Endothelial cell of umbilical vein (primary cell): Measurements from ENCODE around the gene LRRC8A. TPM values are rescaled to one million over a fixed set of nuclear protein-coding genes. Genes with fewer than 3 reads are reported as not detected.
"Not testable (repeated sequence)": the region's sequence is repeated elsewhere in the genome, so short reads cannot be mapped to it uniquely, and the experiment has no call there.

ENCODE experiments used
- BruUV-seq: library from RNA; stranded (reverse); fragments of 400-500 nt; replicated peaks from 2 replicates; lab custom pipeline; 2021; lab: Mats Ljungman, UMichigan
- CTCF ChIA-PET: fragments of 300-600, 350-600 bp; sonication (Branson Sonifier 250); formaldehyde crosslinking; loops from one replicate; lab custom pipeline; 2021; ENCODE audit warnings: antibody characterized with exemption, inconsistent platforms; lab: Charles Lee
- POLR2A ChIA-PET: fragments of 300-600, 350-600 bp; sonication (Branson Sonifier 250); formaldehyde crosslinking; loops from one replicate; lab custom pipeline; 2021; ENCODE audit warnings: antibody characterized with exemption, inconsistent platforms; lab: Charles Lee
- DNase-seq: peaks from one replicate; pipeline ENCODE4 v3.0.0-alpha.2; 2011; ENCODE audit warnings: low read depth, low spot score
- FAIRE-seq: peaks from 2 replicates; lab custom pipeline; 2011; peaks lifted over from hg19 to GRCh38; lab: Jason Lieb, UNC
- H2AFZ ChIP-seq: 2 replicates; pipeline ENCODE4 v1.6.0; 2012; ENCODE audit warnings: low read depth, low read length, control low read depth, inconsistent platforms
- H3K27ac ChIP-seq: 2 replicates; pipeline ENCODE4 v1.5.1; 2011; ENCODE audit warnings: low read depth, mild to moderate bottlenecking, control low read depth, low read length, moderate library complexity; ENCODE audit not compliant: insufficient read depth
- H3K27me3 ChIP-seq, 2 experiments: 2 replicates each; pipeline versions ENCODE4 v1.6.0 to v1.6.1; 2011; ENCODE audit warnings: low read length in 2 of 2, mixed read lengths in 1 of 2; ENCODE audit not compliant: control insufficient read depth in 2 of 2, insufficient read depth in 2 of 2
- H3K36me3 ChIP-seq, 2 experiments: 2 replicates in 1 of 2; 3 replicates in 1 of 2; pipeline ENCODE4 v1.5.1; 2011; ENCODE audit warnings: low read length in 2 of 2, mild to moderate bottlenecking in 1 of 2, moderate library complexity in 1 of 2; ENCODE audit not compliant: control insufficient read depth in 2 of 2, insufficient read depth in 2 of 2; ENCODE audit errors: extremely low read depth in 1 of 2
- H3K4me1 ChIP-seq: 3 replicates; pipeline ENCODE4 v1.5.1; 2011; ENCODE audit warnings: mild to moderate bottlenecking, low read length; ENCODE audit not compliant: control insufficient read depth, insufficient read depth; ENCODE audit errors: extremely low read depth
- H3K4me2 ChIP-seq: 2 replicates; pipeline ENCODE4 v1.6.1; 2011; ENCODE audit warnings: low read length, control low read depth, mixed read lengths; ENCODE audit not compliant: insufficient read depth
- H3K4me3 ChIP-seq, 3 experiments: fragments of 200-600 bp in 1 of 3; sonication (generic), shearing (Covaris generic) in 1 of 3; replicated peaks in 1 of 3; 2 replicates each; pipeline ENCODE4 v1.5.1; 2011 to 2016; ENCODE audit warnings: control low read depth in 3 of 3, low read length in 3 of 3, mild to moderate bottlenecking in 2 of 3, inconsistent platforms in 1 of 3, low read depth in 1 of 3, moderate library complexity in 1 of 3; ENCODE audit not compliant: insufficient read depth in 1 of 3
- H3K79me2 ChIP-seq: 2 replicates; pipeline ENCODE4 v1.6.0; 2012; ENCODE audit warnings: low read length, inconsistent platforms; ENCODE audit not compliant: control insufficient read depth, insufficient read depth
- H3K9ac ChIP-seq: replicated peaks from 2 replicates; pipeline ENCODE3; 2011; ENCODE audit warnings: low read length, control low read depth; ENCODE audit not compliant: insufficient read depth; ENCODE audit errors: extremely low read depth
- H3K9me1 ChIP-seq: replicated peaks from 3 replicates; pipeline ENCODE4 v1.6.0; 2011; ENCODE audit warnings: mild to moderate bottlenecking, low read length; ENCODE audit not compliant: control insufficient read depth, insufficient read depth; ENCODE audit errors: extremely low read depth
- H3K9me3 ChIP-seq: replicated peaks from 2 replicates; pipeline ENCODE4 v1.5.1; 2012; ENCODE audit warnings: low read length, inconsistent platforms; ENCODE audit not compliant: control insufficient read depth, insufficient read depth
- H4K20me1 ChIP-seq: replicated peaks from 2 replicates; pipeline ENCODE3; 2011; ENCODE audit warnings: mild to moderate bottlenecking, low read length; ENCODE audit not compliant: control insufficient read depth, insufficient read depth; ENCODE audit errors: extremely low read depth
- CTCF ChIP-seq, 2 donors: IDR thresholded peaks; 1 replicate in 1 of 2; 2 replicates in 1 of 2; pipeline ENCODE4 v1.5.1; 2011; ENCODE audit warnings: low read length in 2 of 2, mild to moderate bottlenecking in 2 of 2, moderate library complexity in 2 of 2, control low read depth in 1 of 2, inconsistent platforms in 1 of 2, low read depth in 1 of 2; ENCODE audit not compliant: insufficient read depth in 1 of 2; ENCODE audit errors: extremely low read depth in 1 of 2
- EZH2 ChIP-seq: IDR thresholded peaks from 2 replicates; pipeline ENCODE4 v1.6.1; 2012; ENCODE audit warnings: borderline replicate concordance, low read depth, mild to moderate bottlenecking, moderate library complexity, low read length, inconsistent platforms; ENCODE audit not compliant: severe bottlenecking
- FOS ChIP-seq: IDR thresholded peaks from 2 replicates; pipeline ENCODE4 v1.6.1; 2011; ENCODE audit warnings: mild to moderate bottlenecking, low read length, moderate library complexity, borderline replicate concordance; ENCODE audit not compliant: insufficient read depth
- GATA2 ChIP-seq: IDR thresholded peaks from 2 replicates; pipeline ENCODE4 v1.7.0; 2011; ENCODE audit warnings: low read depth, mild to moderate bottlenecking, moderate library complexity, mixed read lengths, low read length; ENCODE audit not compliant: insufficient read length, insufficient read depth
- JUN ChIP-seq: IDR thresholded peaks from 2 replicates; pipeline ENCODE4 v1.6.1; 2011; ENCODE audit warnings: borderline replicate concordance, low read depth; ENCODE audit not compliant: insufficient read length, insufficient read depth
- MAX ChIP-seq: IDR thresholded peaks from 2 replicates; pipeline ENCODE4 v1.6.1; 2011; ENCODE audit not compliant: insufficient read depth, insufficient read length
- MYC ChIP-seq: IDR thresholded peaks from one replicate; pipeline ENCODE4 v1.6.1; 2011; ENCODE audit warnings: mild to moderate bottlenecking, low read depth, low read length
- POLR2A ChIP-seq: IDR thresholded peaks from 2 replicates; pipeline ENCODE4 v1.6.1; 2012; ENCODE audit warnings: low read depth, mild to moderate bottlenecking, control low read depth, low read length
- POLR2AphosphoS5 ChIP-seq: IDR thresholded peaks from 2 replicates; pipeline ENCODE4 v1.6.1; 2012; ENCODE audit warnings: low read depth, mild to moderate bottlenecking, control low read depth, low read length, moderate library complexity; ENCODE audit not compliant: insufficient read depth
- dilution Hi-C: fragments of 300-500 bp; cut with MboI; formaldehyde crosslinking; loops from one replicate; pipeline ENCODE4 v1.15.0; 2019; ENCODE audit warnings: low sequenced_read_pairs; ENCODE audit not compliant: extremely low pct_ligation_motif_present
- intact Hi-C: fragments of 100-400 bp; cut with micrococcal nuclease; formaldehyde crosslinking; loops from one replicate; pipeline ENCODE4 v1.10.0; 2022
- polyA plus RNA-seq, 4 experiments: library from polyadenylated mRNA; depleted of rRNA in 3 of 4; stranded (reverse) in 3 of 4; unstranded in 1 of 4; fragments of >200 nt; gene quantifications; 2 replicates each; pipeline versions ENCODE4 v1.2.1 to v1.2.3, GENCODE V29; 2011 to 2012; ENCODE audit warnings: missing spikeins in 1 of 4
- total RNA-seq: library from RNA; stranded (reverse); gene quantifications from 2 replicates; pipeline ENCODE4 v1.2.3, GENCODE V29; 2021

Gene LRRC8A
- total and polyA plus RNA-seq, 2 donors (not counting 3 experiments of a cell fraction or from before 2014, with no cell fraction given) = 99.6 to 129 TPM

GRCh38 chr9:128870128-128870940 is 11.6 kb upstream of the LRRC8A start:
- no peak for FAIRE-seq
- Histone ChIP-seq H3K9me3 (no peaks in the 10 kb centered on the region), H3K9me1 (no peaks in the 10 kb centered on the region), H3K36me3 (no peaks in the 10 kb centered on the region), H3K9ac (no peak overlapping the region), H3K4me3 (no peak overlapping the region), H3K4me1 (peaks cover 4% of the 10 kb centered on the region), H3K4me2 (no peak overlapping the region), H3K79me2 (no peaks in the 10 kb centered on the region), H2AFZ (no peak overlapping the region), H3K27me3 (no peaks in the 10 kb centered on the region), H4K20me1 (no peaks in the 10 kb centered on the region), H3K27ac (no peak overlapping the region)
- no TSS peak for BruUV-seq
- ChIA-PET CTCF (interaction anchor here (1.0 to 1.4 kb wide), 2 partner anchors 8 to 13 kb away, joined by 4 to 5 read pairs; no protein-coding TSS in a partner anchor), POLR2A (interaction anchor here (0.7 kb wide), 1 partner anchor 10 kb away, joined by 4 read pairs; no protein-coding TSS in a partner anchor)
- TF ChIP-seq FOS (no peak), MAX (no peak), POLR2A (no peak), MYC (no peak), GATA2 (no peak), EZH2 (no peak), CTCF (IDR thresholded peaks at IDR 0.05; ENCODE audit: extremely low read depth in 1 of 2, insufficient read depth in 1 of 2, low read depth in 1 of 2, low read length in 2 of 2) (no peak), JUN (no peak), POLR2AphosphoS5 (no peak)
- no peak for DNase-seq
- intact Hi-C loops (no loop called here), dilution Hi-C loops (no loop called here)

GRCh38 chr9:128870941-128871265 is 11.0 kb upstream of the LRRC8A start:
- BruUV-seq, H3K9ac ChIP-seq, H3K9me3 ChIP-seq, H3K27me3 ChIP-seq, H3K9me1 ChIP-seq, H3K4me1 ChIP-seq, H3K4me2 ChIP-seq, H3K36me3 ChIP-seq, H3K79me2 ChIP-seq, H3K27ac ChIP-seq, H3K4me3 ChIP-seq, FAIRE-seq, intact Hi-C loops, H4K20me1 ChIP-seq, H2AFZ ChIP-seq, dilution Hi-C loops, DNase-seq: not testable (repeated sequence)
- POLR2A ChIA-PET = interaction anchor here (0.7 kb wide), 1 partner anchor 10 kb away, joined by 4 read pairs; no protein-coding TSS in a partner anchor
- CTCF ChIA-PET = interaction anchor here (1.0 to 2.4 kb wide), 3 partner anchors 9 to 57 kb away, joined by 4 to 7 read pairs (median 5); no protein-coding TSS in a partner anchor
